C4-2B (cell line): ENCODE results near the gene POU2F1.

ENCODE experiments used
- ZFX ChIP-seq: fragments of 450-650 bp; IDR thresholded peaks from 2 replicates; pipeline ENCODE4 v1.6.1; 2017
- TF ChIP-seq, protein P1 (sequence below): fragments of 450-650 bp; conservative IDR thresholded peaks from 2 replicates; pipeline ENCODE4 v1.5.1; 2017; ENCODE audit warnings: mild to moderate bottlenecking

DNA sequence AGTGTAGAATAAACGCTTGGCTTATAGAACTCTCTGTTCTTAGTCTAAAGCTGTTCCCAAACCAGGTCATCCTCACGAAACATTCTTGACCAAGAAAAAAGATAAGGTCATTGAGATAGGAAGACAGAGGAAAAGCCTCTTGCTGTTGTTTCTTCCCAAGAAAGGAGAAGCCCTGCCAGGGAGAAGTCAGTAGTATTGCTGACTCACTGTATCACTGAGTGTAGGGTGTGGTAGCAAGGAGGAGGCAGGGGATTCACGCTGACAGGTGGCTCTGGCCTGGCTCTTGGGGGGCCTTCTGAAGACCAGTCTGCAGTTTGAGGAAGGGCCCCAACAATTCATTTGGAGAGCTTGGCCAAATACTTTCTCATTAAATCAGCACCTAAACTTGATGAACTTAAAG is 199.8 kb downstream of the POU2F1 start:
- TF ChIP-seq, protein P1, sequence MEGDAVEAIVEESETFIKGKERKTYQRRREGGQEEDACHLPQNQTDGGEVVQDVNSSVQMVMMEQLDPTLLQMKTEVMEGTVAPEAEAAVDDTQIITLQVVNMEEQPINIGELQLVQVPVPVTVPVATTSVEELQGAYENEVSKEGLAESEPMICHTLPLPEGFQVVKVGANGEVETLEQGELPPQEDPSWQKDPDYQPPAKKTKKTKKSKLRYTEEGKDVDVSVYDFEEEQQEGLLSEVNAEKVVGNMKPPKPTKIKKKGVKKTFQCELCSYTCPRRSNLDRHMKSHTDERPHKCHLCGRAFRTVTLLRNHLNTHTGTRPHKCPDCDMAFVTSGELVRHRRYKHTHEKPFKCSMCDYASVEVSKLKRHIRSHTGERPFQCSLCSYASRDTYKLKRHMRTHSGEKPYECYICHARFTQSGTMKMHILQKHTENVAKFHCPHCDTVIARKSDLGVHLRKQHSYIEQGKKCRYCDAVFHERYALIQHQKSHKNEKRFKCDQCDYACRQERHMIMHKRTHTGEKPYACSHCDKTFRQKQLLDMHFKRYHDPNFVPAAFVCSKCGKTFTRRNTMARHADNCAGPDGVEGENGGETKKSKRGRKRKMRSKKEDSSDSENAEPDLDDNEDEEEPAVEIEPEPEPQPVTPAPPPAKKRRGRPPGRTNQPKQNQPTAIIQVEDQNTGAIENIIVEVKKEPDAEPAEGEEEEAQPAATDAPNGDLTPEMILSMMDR = no peak
- TF ChIP-seq ZFX = no peak
